ENCODE data around the gene CASP10. TPM values are rescaled to one million over a fixed set of nuclear protein-coding genes. Genes with fewer than 3 reads are reported as not detected.

The CASP10 gene
- total and polyA plus RNA-seq, 2 of the 8 experiments (the other 6 are each of a cell fraction or from before 2014, with no cell fraction given), result 2.3 to 4.0 TPM

DNA sequence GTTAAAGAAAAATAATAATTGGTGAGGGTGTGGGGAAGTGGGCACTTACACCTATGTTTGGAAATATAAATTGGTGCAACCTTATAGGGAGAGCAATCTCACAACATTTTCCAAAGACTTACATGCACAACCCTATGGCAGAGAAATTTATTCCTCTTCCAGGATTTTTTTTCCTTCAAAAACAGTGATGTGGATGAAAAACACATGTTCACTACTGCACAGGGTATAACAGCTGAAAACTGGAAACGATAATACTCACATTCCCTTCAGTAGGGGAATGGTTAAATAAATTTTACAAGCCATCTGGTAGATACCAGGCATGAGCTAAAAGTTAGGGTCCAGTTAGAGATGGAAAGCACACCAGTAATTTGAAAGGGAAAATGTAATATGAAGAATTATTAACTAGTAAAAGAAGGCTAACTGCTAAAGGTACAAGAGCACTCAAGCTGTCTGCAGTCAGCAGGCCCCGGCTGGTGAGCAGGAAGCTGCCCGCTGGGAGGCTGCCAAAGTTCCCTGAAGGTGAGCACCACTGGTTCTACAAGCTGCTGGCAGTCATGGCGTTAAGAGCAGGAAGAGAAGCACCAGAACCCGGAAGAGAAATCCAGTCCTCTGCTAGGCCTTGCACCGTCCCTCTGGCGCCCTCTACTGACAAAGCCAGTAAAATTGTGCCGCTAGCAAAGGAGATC, 49.0 kb downstream of the CASP10 start (continued):
- TF ChIP-seq MAFK (IDR thresholded peaks at IDR 0.05; ENCODE audit: low read depth, low read length), result no peak

All from H1 (cell line).